Fibroblast of villous mesenchyme (primary cell): ENCODE data around the gene MARCHF11. TPM values are rescaled to one million over a fixed set of nuclear protein-coding genes. Genes with fewer than 3 reads are reported as not detected.

ENCODE experiments used
- DNase-seq: peaks from one replicate; pipeline ENCODE4 v3.0.0-alpha.2; 2010; ENCODE audit warnings: low read depth
- H3K4me3 ChIP-seq: 2 replicates; pipeline ENCODE4 v1.5.1; 2011; ENCODE audit warnings: low read depth, mild to moderate bottlenecking, low read length
- total RNA-seq: library from RNA; depleted of rRNA; stranded (reverse); fragments of >200 nt; gene quantifications from 2 replicates; pipeline ENCODE4 v1.2.3, GENCODE V29; 2012
- TF ChIP-seq, protein P1 (sequence below): IDR thresholded peaks from 2 replicates; pipeline ENCODE4 v1.5.1; 2012; ENCODE audit warnings: low read depth, mild to moderate bottlenecking, low read length; ENCODE audit not compliant: insufficient read depth

MARCHF11 gene
- total RNA-seq, 1 donor, result not detected

DNA sequence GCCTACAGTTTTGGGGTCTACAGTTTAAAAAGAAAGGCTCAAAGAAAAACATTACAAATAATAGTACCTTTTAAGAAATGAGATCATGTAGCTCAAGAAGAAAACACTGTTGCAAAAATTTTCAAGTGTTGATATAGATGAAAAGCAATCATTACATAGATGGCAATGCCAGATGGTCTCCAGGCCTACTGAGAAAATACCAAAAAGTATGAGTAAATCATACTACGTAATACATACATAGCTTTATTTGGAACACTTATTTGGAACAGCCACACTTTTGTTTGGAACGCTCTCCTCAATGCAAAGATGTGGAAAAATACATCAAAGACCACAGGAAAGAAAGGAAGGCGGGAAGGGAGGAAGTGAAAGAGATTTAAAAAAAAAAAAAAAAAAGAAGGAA lies 44.1 kb downstream of the MARCHF11 start:
- H3K4me3 ChIP-seq, result no peak overlapping the region
- TF ChIP-seq, protein P1, sequence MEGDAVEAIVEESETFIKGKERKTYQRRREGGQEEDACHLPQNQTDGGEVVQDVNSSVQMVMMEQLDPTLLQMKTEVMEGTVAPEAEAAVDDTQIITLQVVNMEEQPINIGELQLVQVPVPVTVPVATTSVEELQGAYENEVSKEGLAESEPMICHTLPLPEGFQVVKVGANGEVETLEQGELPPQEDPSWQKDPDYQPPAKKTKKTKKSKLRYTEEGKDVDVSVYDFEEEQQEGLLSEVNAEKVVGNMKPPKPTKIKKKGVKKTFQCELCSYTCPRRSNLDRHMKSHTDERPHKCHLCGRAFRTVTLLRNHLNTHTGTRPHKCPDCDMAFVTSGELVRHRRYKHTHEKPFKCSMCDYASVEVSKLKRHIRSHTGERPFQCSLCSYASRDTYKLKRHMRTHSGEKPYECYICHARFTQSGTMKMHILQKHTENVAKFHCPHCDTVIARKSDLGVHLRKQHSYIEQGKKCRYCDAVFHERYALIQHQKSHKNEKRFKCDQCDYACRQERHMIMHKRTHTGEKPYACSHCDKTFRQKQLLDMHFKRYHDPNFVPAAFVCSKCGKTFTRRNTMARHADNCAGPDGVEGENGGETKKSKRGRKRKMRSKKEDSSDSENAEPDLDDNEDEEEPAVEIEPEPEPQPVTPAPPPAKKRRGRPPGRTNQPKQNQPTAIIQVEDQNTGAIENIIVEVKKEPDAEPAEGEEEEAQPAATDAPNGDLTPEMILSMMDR, result no peak
- DNase-seq, result no peak

DNA sequence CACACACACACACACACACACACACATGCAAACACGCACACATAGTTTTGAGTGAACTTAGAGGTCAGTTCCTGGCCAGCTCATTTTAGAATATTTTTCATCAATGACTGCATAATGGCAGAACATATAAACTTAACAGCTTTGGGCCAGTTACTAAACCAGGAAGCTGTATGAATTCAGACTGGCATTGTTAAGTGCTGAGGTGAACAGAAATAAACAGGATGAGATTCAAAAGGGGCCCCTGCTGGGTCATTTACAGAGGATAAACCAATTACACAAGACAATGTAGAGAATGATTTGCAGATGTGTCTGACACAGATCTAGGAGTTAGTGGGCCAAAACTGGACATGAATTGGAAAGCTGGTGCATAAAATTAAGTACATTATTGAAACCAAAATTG lies 44.6 kb downstream of the MARCHF11 start:
- H3K4me3 ChIP-seq, result no peak overlapping the region
- no peak for DNase-seq
- TF ChIP-seq, protein P1, result no peak

DNA sequence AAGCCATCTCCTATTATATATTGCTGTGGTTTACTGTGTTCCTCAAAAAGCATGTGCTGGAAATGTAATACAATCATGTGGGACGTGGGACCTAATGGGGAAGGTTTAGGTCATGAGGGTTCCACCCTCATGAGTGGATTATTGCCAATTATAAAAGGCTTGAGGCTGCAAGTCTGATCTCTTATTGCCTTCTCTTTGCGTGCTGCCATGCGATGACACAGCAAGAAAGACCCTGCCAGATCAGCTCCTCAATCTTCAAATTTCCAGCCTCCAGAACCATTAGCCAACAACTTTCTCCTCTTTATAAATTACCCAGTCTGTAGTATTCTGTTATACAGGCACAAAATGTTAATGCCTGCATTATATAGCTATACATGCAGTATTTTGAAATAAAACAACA lies 45.4 kb downstream of the MARCHF11 start:
- no peak overlapping the region for H3K4me3 ChIP-seq
- DNase-seq, result no peak

DNA sequence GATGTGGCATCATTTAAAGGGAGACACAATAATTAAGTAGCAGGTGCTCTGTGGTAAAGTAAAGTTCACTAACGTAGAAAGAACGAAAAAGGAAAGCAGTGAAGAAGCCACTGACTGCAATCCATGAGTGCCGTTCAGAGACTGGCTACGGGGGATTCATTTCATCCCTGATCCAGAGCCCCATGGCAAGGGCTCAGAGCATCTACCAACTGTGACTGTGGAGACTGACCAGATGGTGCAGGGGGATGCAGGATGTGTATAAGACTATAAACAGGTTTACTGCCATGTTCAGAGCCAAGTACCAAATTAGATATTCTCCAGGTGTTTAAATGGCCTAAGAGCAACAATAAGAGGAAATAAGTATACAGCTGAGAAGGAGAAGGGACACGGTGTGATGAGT lies 47.7 kb downstream of the MARCHF11 start:
- no peak overlapping the region for H3K4me3 ChIP-seq
- no peak for DNase-seq
- TF ChIP-seq, protein P1, result no peak

More for the DNA sequence above, 45.4 kb downstream of the MARCHF11 start:
- TF ChIP-seq, protein P1, result no peak

DNA sequence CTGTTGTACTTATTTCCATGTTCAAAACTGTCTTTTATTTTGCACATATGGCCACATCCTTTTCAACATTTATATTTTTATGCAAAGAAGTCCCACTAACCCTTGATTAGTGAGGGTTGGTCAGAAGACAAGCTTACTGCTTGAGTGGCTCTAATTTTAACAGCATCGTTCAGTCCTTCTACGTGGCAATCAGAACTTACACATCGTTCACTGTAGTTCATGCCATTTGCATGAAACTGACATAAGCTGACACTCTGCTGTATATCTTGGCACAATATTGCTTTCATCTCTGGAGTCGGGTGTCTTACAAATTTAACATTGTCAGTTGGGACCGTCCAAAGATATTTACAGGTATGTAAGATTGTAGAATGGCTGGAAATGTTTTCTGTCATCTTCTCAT lies 50.6 kb downstream of the MARCHF11 start:
- no peak for DNase-seq
- H3K4me3 ChIP-seq, result no peak overlapping the region
- TF ChIP-seq, protein P1, result no peak

DNA sequence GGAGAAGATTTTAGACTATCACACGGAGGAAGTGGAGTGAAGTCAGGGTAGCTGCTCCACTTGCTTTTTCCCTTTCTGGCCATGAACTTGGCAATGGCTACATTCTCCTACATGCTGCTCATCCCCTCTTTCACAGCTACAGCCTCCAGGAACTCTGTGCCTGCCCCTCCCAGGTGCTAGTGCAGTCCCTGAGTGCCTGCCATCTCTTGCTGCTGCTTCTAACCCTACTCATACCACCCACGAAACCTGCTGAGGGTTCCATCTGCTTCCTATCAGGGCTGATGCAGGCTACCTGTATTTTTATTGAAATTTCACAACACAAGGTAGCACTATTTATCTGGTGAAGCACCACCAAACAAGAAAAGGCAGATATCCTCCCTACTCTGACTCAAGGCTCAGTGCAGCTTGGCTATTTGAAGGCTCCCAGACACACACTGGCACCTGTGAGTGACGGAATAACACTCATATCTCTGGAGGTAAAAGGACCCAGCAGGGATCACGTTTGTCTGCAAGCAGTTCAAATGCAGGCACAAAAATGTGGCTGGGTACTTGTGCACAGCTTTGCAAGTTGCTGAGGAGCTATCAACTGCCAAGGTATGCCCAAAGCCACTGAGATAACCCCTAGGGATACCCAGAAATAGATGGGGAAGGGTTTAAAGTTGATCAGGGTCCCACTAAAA lies 51.6 kb downstream of the MARCHF11 start:
- no peak overlapping the region for H3K4me3 ChIP-seq
- TF ChIP-seq, protein P1, result no peak
- no peak for DNase-seq

DNA sequence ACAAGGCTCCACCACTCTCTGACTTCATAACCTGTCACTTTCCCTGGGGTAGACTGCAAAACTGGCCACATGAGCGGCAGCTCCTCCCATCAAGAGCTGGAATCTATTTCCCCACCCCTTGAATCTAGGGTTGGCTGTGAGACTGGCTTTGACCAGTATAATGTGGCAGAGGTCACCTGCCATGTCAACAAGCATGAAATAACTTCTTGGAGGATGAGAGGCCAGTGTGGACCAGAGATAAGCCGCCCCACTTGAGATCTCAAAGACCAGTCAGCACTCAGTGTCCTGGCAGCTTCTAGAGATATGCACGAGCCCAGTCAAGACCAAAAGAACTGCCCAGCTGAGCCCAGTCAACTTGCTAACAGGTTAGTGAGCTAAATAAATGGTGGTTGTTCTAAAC lies 59.0 kb downstream of the MARCHF11 start:
- DNase-seq, result no peak
- H3K4me3 ChIP-seq, result no peak overlapping the region

More for the DNA sequence above, 59.0 kb downstream of the MARCHF11 start:
- TF ChIP-seq, protein P1, result no peak
